Tibial nerve (tissue), 3 donors: ENCODE measurements around the gene PRKCH.

Experiments
- POLR2A ChIP-seq, 2 donors: fragments of 450-650 bp; IDR thresholded peaks; one replicate each; pipeline ENCODE4 v1.6.1; 2017; ENCODE audit warnings: antibody characterized with exemption in 2 of 2, mild to moderate bottlenecking in 2 of 2, moderate library complexity in 2 of 2
- TF ChIP-seq, protein P1 (sequence below), 5 experiments: fragments of 200-600 bp in 3 of 5; fragments of 450-650 bp in 2 of 5; sonication (generic) in 3 of 5; IDR thresholded peaks; one replicate each; pipeline ENCODE4 v1.5.1; 2016 to 2019; ENCODE audit warnings: antibody characterized with exemption in 5 of 5, mild to moderate bottlenecking in 3 of 5, moderate library complexity in 2 of 5

DNA sequence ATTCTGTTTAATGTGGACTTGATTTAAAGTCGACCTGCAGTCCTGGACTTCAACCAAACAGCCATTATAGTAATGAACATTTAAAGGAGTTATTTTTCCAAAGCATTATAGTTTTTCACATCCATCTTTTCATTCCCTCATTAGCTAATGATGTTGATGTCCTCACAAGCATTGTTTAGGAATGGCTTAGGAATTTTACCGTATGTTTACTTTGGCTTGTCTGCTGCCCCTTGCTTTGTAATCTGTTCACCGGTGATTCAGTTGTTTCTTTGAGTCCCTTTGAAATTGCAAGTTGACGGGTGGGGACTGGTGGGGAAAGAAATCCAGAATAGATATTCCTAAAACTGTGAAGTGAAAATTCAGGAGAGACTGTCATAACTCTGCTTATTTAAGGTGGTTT is 25.4 kb downstream of the PRKCH start:
- TF ChIP-seq, protein P1, sequence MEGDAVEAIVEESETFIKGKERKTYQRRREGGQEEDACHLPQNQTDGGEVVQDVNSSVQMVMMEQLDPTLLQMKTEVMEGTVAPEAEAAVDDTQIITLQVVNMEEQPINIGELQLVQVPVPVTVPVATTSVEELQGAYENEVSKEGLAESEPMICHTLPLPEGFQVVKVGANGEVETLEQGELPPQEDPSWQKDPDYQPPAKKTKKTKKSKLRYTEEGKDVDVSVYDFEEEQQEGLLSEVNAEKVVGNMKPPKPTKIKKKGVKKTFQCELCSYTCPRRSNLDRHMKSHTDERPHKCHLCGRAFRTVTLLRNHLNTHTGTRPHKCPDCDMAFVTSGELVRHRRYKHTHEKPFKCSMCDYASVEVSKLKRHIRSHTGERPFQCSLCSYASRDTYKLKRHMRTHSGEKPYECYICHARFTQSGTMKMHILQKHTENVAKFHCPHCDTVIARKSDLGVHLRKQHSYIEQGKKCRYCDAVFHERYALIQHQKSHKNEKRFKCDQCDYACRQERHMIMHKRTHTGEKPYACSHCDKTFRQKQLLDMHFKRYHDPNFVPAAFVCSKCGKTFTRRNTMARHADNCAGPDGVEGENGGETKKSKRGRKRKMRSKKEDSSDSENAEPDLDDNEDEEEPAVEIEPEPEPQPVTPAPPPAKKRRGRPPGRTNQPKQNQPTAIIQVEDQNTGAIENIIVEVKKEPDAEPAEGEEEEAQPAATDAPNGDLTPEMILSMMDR (IDR thresholded peaks at IDR 0.05): no peak
- no peak for TF ChIP-seq POLR2A (IDR thresholded peaks at IDR 0.05)
